Mucosa of descending colon (tissue), 3 donors: ENCODE data around the gene CNOT3. TPM values are rescaled to one million over a fixed set of nuclear protein-coding genes. Genes with fewer than 3 reads are reported as not detected.

Experiments
- ATAC-seq: fragments of 200-7000 bp; cut with Tn5 transposase; one replicate; pipeline ENCODE4 v1.9.1; 2020; ENCODE audit warnings: mild to moderate bottlenecking, moderate library complexity
- DNase-seq, 3 donors: peaks; one replicate each; pipeline ENCODE4 v3.0.0-alpha.2; 2020
- H3K36me3 ChIP-seq: fragments of 200-600 bp; one replicate; pipeline ENCODE4 v1.8.0; 2021; ENCODE audit warnings: low read depth, mild to moderate bottlenecking
- H3K4me1 ChIP-seq: fragments of 200-600 bp; one replicate; pipeline ENCODE4 v1.8.0; 2021; ENCODE audit warnings: low read depth, mild to moderate bottlenecking
- H3K4me3 ChIP-seq: fragments of 200-600 bp; one replicate; pipeline ENCODE4 v1.8.0; 2021; ENCODE audit warnings: mild to moderate bottlenecking
- H3K9me3 ChIP-seq: fragments of 200-600 bp; one replicate; pipeline ENCODE4 v1.8.0; 2021; ENCODE audit warnings: mild to moderate bottlenecking
- intact Hi-C, 2 donors: fragments of 100-400 bp; cut with DNase I in 1 of 2; cut with micrococcal nuclease in 1 of 2; formaldehyde crosslinking; loops; one replicate each; pipeline versions ENCODE4 v1.11.0 to v1.11.1; 2022; cut with DNase I, micrococcal nuclease
- total RNA-seq, 3 donors: library from RNA; stranded (reverse); fragmentation: NEBNext Ultra II Directional in 2 of 3; extraction: Animal tissue kit (Norgen Biotek cat#: 25700) in 2 of 3; gene quantifications; one replicate each; pipeline versions ENCODE4 v1.2.1 to v1.2.4, GENCODE V29; 2021 to 2023
- TF ChIP-seq, protein P1 (sequence below): fragments of 200-600 bp; IDR thresholded peaks from one replicate; pipeline ENCODE4 v1.8.0; 2022; ENCODE audit warnings: antibody characterized with exemption, mild to moderate bottlenecking
- donor health status: DM: no; HTN: no; CAD: no; lungs with moderate emphysema.
- donor health status: DM: no; HTN: no; CAD: no.
- donor health status: DM: no; HTN: yes; CAD: no.

Gene CNOT3
- total RNA-seq, 3 donors from 2014 or later: 42.4 to 47.9 (median 43.7) TPM

DNA sequence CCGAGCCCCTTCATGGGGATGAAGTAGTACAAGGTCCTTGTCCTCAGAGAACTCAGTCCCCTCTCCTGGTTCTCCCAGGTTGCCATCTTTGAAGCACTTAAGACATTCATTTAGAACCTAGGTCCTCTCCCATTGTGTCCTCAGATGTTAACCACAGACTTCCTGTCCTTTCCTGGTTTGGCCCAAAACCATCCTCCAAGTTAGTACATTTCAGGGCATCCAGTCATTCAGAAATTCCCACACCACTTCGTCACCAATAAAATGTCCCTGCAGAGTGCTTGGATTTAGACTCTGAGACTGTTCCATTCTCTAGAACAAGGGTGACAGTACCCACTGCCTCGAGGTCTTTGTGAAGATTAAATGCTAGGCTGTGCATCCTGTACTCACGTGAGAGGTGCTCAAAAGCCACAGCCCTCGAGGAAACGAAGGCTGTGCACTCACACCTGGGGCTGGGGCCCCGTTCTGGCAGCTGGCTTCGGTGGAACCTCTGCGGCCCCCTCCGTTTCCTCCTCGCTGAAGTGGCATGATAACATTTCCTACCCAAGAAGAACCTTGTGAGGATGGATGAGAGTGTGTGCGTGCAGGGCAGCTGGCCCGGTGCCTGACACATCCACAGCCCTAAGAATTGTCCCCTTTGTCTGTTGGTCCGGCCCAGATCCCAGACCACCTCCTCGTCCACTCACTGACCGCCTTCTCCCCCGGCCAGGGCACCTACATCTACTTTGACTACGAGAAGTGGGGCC lies 17.2 kb downstream of the CNOT3 start:
- DNase-seq (peak in 1 of 3 donors; percentile 33), ATAC-seq (no peak)
- no peak overlapping the region for H3K4me3 ChIP-seq
- H3K36me3 ChIP-seq: peaks cover 18% of the 10 kb centered on the region
- no peaks in the 10 kb centered on the region for H3K9me3 ChIP-seq
- peaks cover 8% of the 10 kb centered on the region for H3K4me1 ChIP-seq
- TF ChIP-seq, protein P1, sequence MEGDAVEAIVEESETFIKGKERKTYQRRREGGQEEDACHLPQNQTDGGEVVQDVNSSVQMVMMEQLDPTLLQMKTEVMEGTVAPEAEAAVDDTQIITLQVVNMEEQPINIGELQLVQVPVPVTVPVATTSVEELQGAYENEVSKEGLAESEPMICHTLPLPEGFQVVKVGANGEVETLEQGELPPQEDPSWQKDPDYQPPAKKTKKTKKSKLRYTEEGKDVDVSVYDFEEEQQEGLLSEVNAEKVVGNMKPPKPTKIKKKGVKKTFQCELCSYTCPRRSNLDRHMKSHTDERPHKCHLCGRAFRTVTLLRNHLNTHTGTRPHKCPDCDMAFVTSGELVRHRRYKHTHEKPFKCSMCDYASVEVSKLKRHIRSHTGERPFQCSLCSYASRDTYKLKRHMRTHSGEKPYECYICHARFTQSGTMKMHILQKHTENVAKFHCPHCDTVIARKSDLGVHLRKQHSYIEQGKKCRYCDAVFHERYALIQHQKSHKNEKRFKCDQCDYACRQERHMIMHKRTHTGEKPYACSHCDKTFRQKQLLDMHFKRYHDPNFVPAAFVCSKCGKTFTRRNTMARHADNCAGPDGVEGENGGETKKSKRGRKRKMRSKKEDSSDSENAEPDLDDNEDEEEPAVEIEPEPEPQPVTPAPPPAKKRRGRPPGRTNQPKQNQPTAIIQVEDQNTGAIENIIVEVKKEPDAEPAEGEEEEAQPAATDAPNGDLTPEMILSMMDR: no peak
- intact Hi-C loops: no loop called here

DNA sequence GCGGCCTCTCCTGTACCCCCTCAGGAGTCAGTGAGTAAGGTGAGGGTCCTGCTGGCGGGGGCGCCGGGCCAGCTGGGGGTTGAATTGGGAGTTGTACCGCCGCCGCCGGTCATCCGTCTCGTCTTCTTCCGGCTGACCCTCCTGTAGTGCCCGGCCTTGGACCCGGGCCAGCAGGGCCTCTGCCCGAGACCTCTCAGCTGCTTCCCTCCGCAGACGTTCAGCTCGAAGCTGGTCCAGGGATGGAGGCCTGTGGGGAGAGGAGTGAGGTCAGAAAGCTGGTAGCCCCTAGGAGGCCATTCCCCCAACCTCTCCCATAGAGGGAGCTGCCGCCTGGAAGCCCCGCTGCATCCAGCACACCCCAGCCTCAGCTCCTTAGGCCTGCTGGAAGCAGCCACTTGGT lies 18.1 kb downstream of the CNOT3 start:
- DNase-seq: peak in 1 of 3 donors; percentile 38
- H3K4me3 ChIP-seq: no peak overlapping the region
- intact Hi-C loops: no loop called here
- ATAC-seq: no peak
- H3K4me1 ChIP-seq: peaks cover 13% of the 10 kb centered on the region
- TF ChIP-seq, protein P1: no peak
- peaks cover 15% of the 10 kb centered on the region for H3K36me3 ChIP-seq
- no peaks in the 10 kb centered on the region for H3K9me3 ChIP-seq

DNA sequence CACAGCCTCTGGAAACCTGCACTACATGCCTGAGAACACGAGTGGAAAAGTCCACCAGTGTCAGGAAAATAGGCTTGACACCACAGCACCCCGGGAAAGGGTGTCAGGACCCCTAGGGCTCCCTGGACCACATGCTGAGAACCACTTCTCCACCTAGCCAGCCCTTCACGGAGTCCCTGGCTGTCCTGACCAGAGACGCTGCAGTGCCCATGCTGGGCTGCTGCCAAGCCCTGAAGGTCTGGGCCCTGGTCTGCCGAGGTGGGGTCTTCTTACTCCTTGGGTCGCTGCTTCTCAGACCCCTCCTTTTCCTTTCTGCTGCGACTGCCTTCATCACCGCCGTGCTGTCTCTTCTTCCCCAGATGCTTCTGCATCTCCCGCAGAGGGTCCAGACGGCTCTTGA lies 18.9 kb downstream of the CNOT3 start:
- no peak overlapping the region for H3K4me3 ChIP-seq
- H3K9me3 ChIP-seq: no peaks in the 10 kb centered on the region
- intact Hi-C loops: no loop called here
- no peak for DNase-seq
- peaks cover 19% of the 10 kb centered on the region for H3K4me1 ChIP-seq
- no peak for ATAC-seq
- peaks cover 12% of the 10 kb centered on the region for H3K36me3 ChIP-seq
- TF ChIP-seq, protein P1: no peak

DNA sequence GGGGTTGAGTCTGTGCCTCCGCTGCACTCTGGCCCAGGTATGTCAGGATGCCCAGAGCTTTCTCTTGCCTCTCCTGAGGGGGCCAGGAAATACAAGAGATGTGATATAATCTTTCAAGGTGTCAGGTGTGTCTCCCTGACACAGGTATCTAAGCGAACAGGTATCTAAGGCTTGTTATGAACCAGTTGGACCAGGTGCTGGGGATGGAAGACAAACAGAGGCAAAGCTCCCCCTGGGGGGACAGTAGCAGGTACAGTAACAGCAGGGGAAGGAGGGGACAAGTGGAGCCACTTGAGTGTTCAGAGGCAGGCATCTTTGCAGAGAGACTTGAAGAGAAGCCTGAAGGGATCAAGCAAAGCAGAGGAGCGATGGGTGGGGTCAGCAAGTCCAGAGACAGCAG lies 19.4 kb downstream of the CNOT3 start:
- Histone ChIP-seq H3K36me3 (peaks cover 7% of the 10 kb centered on the region), H3K4me3 (no peak overlapping the region), H3K9me3 (no peaks in the 10 kb centered on the region), H3K4me1 (peaks cover 24% of the 10 kb centered on the region)
- TF ChIP-seq, protein P1: no peak
- intact Hi-C loops: no loop called here
- no peak for DNase-seq
- ATAC-seq: no peak

DNA sequence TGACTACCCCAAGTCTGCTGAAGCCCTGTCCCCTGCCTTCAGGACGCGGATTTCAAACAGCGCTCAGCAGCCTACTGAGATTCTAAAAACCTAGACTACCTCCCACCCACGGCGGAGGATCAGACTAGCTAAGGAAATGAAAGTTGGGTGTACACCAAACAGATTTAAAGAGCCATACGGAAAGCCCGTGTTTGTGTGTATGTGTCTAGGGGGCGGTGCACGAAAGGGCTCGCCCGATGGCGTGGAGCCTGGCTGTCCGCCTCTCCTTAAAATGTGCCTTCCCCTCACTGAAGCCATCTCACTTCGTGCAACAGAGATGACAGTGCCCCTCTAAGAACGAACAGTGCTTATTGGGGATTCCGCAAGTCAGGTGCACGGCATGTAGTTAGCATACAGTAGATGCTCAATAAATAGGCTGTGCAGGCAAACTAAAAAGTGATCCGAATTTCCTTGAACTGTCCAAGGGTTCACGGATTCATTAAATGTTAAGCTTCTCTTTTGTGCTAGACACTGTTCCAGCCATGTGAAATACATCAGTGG lies 21.3 kb downstream of the CNOT3 start:
- peak in 1 of 3 donors; percentile 40 for DNase-seq
- TF ChIP-seq, protein P1: no peak
- intact Hi-C loops: no loop called here
- Histone ChIP-seq H3K4me1 (peaks cover 43% of the 10 kb centered on the region), H3K4me3 (peak overlapping the region; percentile 43), H3K9me3 (no peaks in the 10 kb centered on the region), H3K36me3 (peaks cover 7% of the 10 kb centered on the region)
- ATAC-seq: no peak
